HEK293 (cell line): Measurements from ENCODE around the gene DDX20.

ENCODE experiments used
- BCL11B ChIP-seq: fragments of 450-650 bp; formaldehyde crosslinking; IDR thresholded peaks from 2 replicates; pipeline ENCODE4 v1.5.1; 2016; ENCODE audit warnings: low read depth, missing biosample characterization, missing genetic modification characterization
- EGR2 ChIP-seq: fragments of 450-650 bp; formaldehyde crosslinking; IDR thresholded peaks from 2 replicates; pipeline ENCODE4 v1.5.1; 2016; ENCODE audit warnings: low read depth, missing biosample characterization, missing genetic modification characterization
- GLIS1 ChIP-seq: fragments of 450-650 bp; formaldehyde crosslinking; IDR thresholded peaks from 2 replicates; pipeline ENCODE4 v1.5.1; 2016; ENCODE audit warnings: missing biosample characterization, missing genetic modification characterization
- HIC1 ChIP-seq: fragments of 450-650 bp; formaldehyde crosslinking; IDR thresholded peaks from 2 replicates; pipeline ENCODE4 v1.5.1; 2016; ENCODE audit warnings: missing biosample characterization, missing genetic modification characterization
- HOXC10 ChIP-seq: sonication (generic); formaldehyde crosslinking; IDR thresholded peaks from 2 replicates; pipeline ENCODE4 v1.8.1; 2023; ENCODE audit warnings: mild to moderate bottlenecking, missing genetic modification reagents
- IKZF3 ChIP-seq: fragments of 450-650 bp; IDR thresholded peaks from 2 replicates; pipeline ENCODE4 v1.5.0; 2018; ENCODE audit warnings: missing biosample characterization, mild to moderate bottlenecking, missing genetic modification characterization, moderate library complexity
- INSM2 ChIP-seq: fragments of 450-650 bp; formaldehyde crosslinking; IDR thresholded peaks from 2 replicates; pipeline ENCODE4 v1.5.1; 2016; ENCODE audit warnings: missing biosample characterization, missing genetic modification characterization
- KLF1 ChIP-seq: fragments of 450-650 bp; formaldehyde crosslinking; IDR thresholded peaks from 2 replicates; pipeline ENCODE4 v1.5.1; 2016; ENCODE audit warnings: missing biosample characterization, missing genetic modification characterization
- PRDM2 ChIP-seq: fragments of 450-650 bp; formaldehyde crosslinking; IDR thresholded peaks from 2 replicates; pipeline ENCODE4 v1.5.1; 2016; ENCODE audit warnings: missing biosample characterization, missing genetic modification characterization, borderline replicate concordance
- PRDM4 ChIP-seq: fragments of 450-650 bp; formaldehyde crosslinking; IDR thresholded peaks from 2 replicates; pipeline ENCODE4 v1.5.1; 2017; ENCODE audit warnings: missing biosample characterization, missing genetic modification characterization
- SP2 ChIP-seq: fragments of 450-650 bp; formaldehyde crosslinking; IDR thresholded peaks from 2 replicates; pipeline ENCODE4 v1.5.1; 2016; ENCODE audit warnings: missing biosample characterization, missing genetic modification characterization
- SP3 ChIP-seq: fragments of 450-650 bp; formaldehyde crosslinking; IDR thresholded peaks from 2 replicates; pipeline ENCODE4 v1.5.1; 2016; ENCODE audit warnings: missing biosample characterization, missing genetic modification characterization
- ZBTB1 ChIP-seq: fragments of 450-650 bp; formaldehyde crosslinking; IDR thresholded peaks from 2 replicates; pipeline ENCODE4 v1.5.1; 2016; ENCODE audit warnings: missing biosample characterization, missing genetic modification characterization
- ZBTB10 ChIP-seq: fragments of 450-650 bp; formaldehyde crosslinking; IDR thresholded peaks from 2 replicates; pipeline ENCODE4 v1.5.1; 2016; ENCODE audit warnings: missing biosample characterization, missing genetic modification characterization
- ZBTB6 ChIP-seq: fragments of 450-650 bp; formaldehyde crosslinking; IDR thresholded peaks from 2 replicates; pipeline ENCODE4 v1.5.1; 2017; ENCODE audit warnings: missing biosample characterization, missing genetic modification characterization
- ZNF140 ChIP-seq: fragments of 450-650 bp; formaldehyde crosslinking; IDR thresholded peaks from 2 replicates; pipeline ENCODE4 v1.5.1; 2016; ENCODE audit warnings: missing biosample characterization, missing genetic modification characterization
- ZNF214 ChIP-seq: fragments of 450-650 bp; formaldehyde crosslinking; IDR thresholded peaks from 2 replicates; pipeline ENCODE4 v1.5.1; 2017; ENCODE audit warnings: missing biosample characterization, mild to moderate bottlenecking, missing genetic modification characterization, borderline replicate concordance
- ZNF354C ChIP-seq: fragments of 450-650 bp; formaldehyde crosslinking; IDR thresholded peaks from 2 replicates; pipeline ENCODE4 v1.5.1; 2016; ENCODE audit warnings: missing biosample characterization, missing genetic modification characterization, low read depth, borderline replicate concordance
- ZNF37A ChIP-seq: fragments of 450-650 bp; IDR thresholded peaks from 2 replicates; pipeline ENCODE4 v1.5.1; 2018; ENCODE audit warnings: missing biosample characterization, missing genetic modification characterization
- ZNF621 ChIP-seq: fragments of 450-650 bp; formaldehyde crosslinking; IDR thresholded peaks from 2 replicates; pipeline ENCODE4 v1.5.1; 2017; ENCODE audit warnings: missing biosample characterization, missing genetic modification characterization
- ZNF707 ChIP-seq: fragments of 450-650 bp; formaldehyde crosslinking; IDR thresholded peaks from 2 replicates; pipeline ENCODE4 v1.5.1; 2016; ENCODE audit warnings: missing biosample characterization, missing genetic modification characterization
- ZNF747 ChIP-seq: fragments of 450-650 bp; formaldehyde crosslinking; IDR thresholded peaks from 2 replicates; pipeline ENCODE4 v1.5.1; 2016; ENCODE audit warnings: missing biosample characterization, missing genetic modification characterization
- ZSCAN16 ChIP-seq: fragments of 450-650 bp; formaldehyde crosslinking; IDR thresholded peaks from 2 replicates; pipeline ENCODE4 v1.5.1; 2016; ENCODE audit warnings: missing biosample characterization, missing genetic modification characterization

DDX20 gene

GRCh38 chr1:111739194-111739924 lies 16.3 kb upstream of the DDX20 start, which contains the start of gene INKA2 (continued):
- TF ChIP-seq PRDM2 (no peak), GLIS1 (tag by site-specific recombination) (peak; percentile 64), EGR2 (tag by site-specific recombination) (no peak; the same call in 1 of the 2 replicates), ZNF37A (tag by site-specific recombination) (no peak), PRDM4 (tag by site-specific recombination) (no peak; the same call in 1 of the 2 replicates), ZNF707 (tag by site-specific recombination) (no peak), KLF1 (no peak; the same call in 1 of the 2 replicates), INSM2 (tag by site-specific recombination) (no peak), ZNF214 (no peak), ZNF747 (tag by site-specific recombination) (no peak), ZBTB6 (0 out of 2 replicates have a peak, but pooled peaks have one; percentile 42), ZBTB1 (no peak), ZNF354C (tag by site-specific recombination) (no peak), BCL11B (tag by site-specific recombination) (no peak; the same call in 1 of the 2 replicates), SP2 (peak; percentile 89), ZBTB10 (tag by site-specific recombination) (peak; percentile 92), HOXC10 (CRISPR knock-in tag) (no peak), IKZF3 (tag by site-specific recombination) (peak; percentile 88), ZNF140 (no peak), HIC1 (peak; percentile 68; the same call in 1 of the 2 replicates), ZSCAN16 (tag by site-specific recombination) (no peak), SP3 (peak; percentile 81), ZNF621 (tag by site-specific recombination) (no peak)
